Neutrophil (primary cell): ENCODE results near the gene GP1BB.

ENCODE experiments used
- H3K27ac ChIP-seq: fragments of 200-600 bp; sonication (generic); 2 replicates; pipeline ENCODE4 v1.5.1; 2016; ENCODE audit warnings: mild to moderate bottlenecking, moderate library complexity
- H3K27me3 ChIP-seq: fragments of 200-600 bp; sonication (generic); 2 replicates; pipeline ENCODE4 v1.6.0; 2016; ENCODE audit warnings: mild to moderate bottlenecking
- H3K36me3 ChIP-seq: fragments of 200-600 bp; sonication (generic); 2 replicates; pipeline ENCODE4 v1.5.1; 2017
- H3K4me1 ChIP-seq, 2 experiments: fragments of 200-600 bp in 1 of 2; sonication (generic) in 1 of 2; 1 replicate in 1 of 2; 2 replicates in 1 of 2; pipeline versions ENCODE4 v1.5.1 to v1.6.1; 2013 to 2016; ENCODE audit warnings: low read depth in 1 of 2, low read length in 1 of 2, mild to moderate bottlenecking in 1 of 2, moderate library complexity in 1 of 2; ENCODE audit not compliant: control insufficient read depth in 1 of 2, insufficient read depth in 1 of 2
- H3K4me3 ChIP-seq, 2 experiments: fragments of 200-600 bp in 1 of 2; sonication (generic) in 1 of 2; 1 replicate in 1 of 2; 2 replicates in 1 of 2; pipeline ENCODE4 v1.5.1; 2013 to 2016; ENCODE audit warnings: low read depth in 1 of 2, low read length in 1 of 2, mild to moderate bottlenecking in 1 of 2, moderate library complexity in 1 of 2
- H3K9me3 ChIP-seq: fragments of 200-600 bp; sonication (generic); 2 replicates; pipeline ENCODE4 v1.5.1; 2016
- CTCF ChIP-seq: fragments of 200-600 bp; sonication (generic); IDR thresholded peaks from 2 replicates; pipeline ENCODE4 v1.5.1; 2016; ENCODE audit warnings: antibody characterized with exemption

Gene GP1BB

GRCh38 chr22:19730655-19731360, 7.5 kb downstream of the GP1BB start:
- no peaks in the 10 kb centered on the region for H3K36me3 ChIP-seq
- no peaks in the 10 kb centered on the region for H3K9me3 ChIP-seq
- TF ChIP-seq CTCF = peak; percentile 92
- peaks cover 58% of the 10 kb centered on the region for H3K27me3 ChIP-seq
- peak overlapping the region; percentile 28 to 55 for H3K4me3 ChIP-seq
- H3K27ac ChIP-seq = no peak overlapping the region
- H3K4me1 ChIP-seq = peaks cover 6 to 9% of the 10 kb centered on the region in 2 experiments

- Histone ChIP-seq H3K9me3 (no peaks in the 10 kb centered on the region), H3K4me3 (no peak overlapping the region), H3K4me1 (peaks cover 6 to 9% of the 10 kb centered on the region in 2 experiments), H3K27me3 (peaks cover 58% of the 10 kb centered on the region), H3K36me3 (no peaks in the 10 kb centered on the region), H3K27ac (no peak overlapping the region)
- no peak for TF ChIP-seq CTCF
Observed at GRCh38 chr22:19731361-19732135, 8.2 kb downstream of the GP1BB start.

GRCh38 chr22:19732403-19733113, 9.2 kb downstream of the GP1BB start:
- peaks cover 6 to 9% of the 10 kb centered on the region in 2 experiments for H3K4me1 ChIP-seq
- no peaks in the 10 kb centered on the region for H3K36me3 ChIP-seq
- H3K4me3 ChIP-seq = no peak overlapping the region
- H3K9me3 ChIP-seq = no peaks in the 10 kb centered on the region
- no peak overlapping the region for H3K27ac ChIP-seq
- TF ChIP-seq CTCF = no peak
- H3K27me3 ChIP-seq = peaks cover 58% of the 10 kb centered on the region

GRCh38 chr22:19733755-19734154, 10.4 kb downstream of the GP1BB start:
- peaks cover 6 to 9% of the 10 kb centered on the region in 2 experiments for H3K4me1 ChIP-seq
- H3K9me3 ChIP-seq = no peaks in the 10 kb centered on the region
- H3K36me3 ChIP-seq = no peaks in the 10 kb centered on the region
- no peak overlapping the region for H3K4me3 ChIP-seq
- TF ChIP-seq CTCF = no peak
- H3K27ac ChIP-seq = no peak overlapping the region
- peaks cover 49% of the 10 kb centered on the region for H3K27me3 ChIP-seq

- TF ChIP-seq CTCF = no peak
- Histone ChIP-seq H3K4me1 (peaks cover 6 to 9% of the 10 kb centered on the region in 2 experiments), H3K4me3 (no peak overlapping the region)
Observed at GRCh38 chr22:19734163-19734562, 10.8 kb downstream of the GP1BB start.

More at GRCh38 chr22:19734163-19734562, 10.8 kb downstream of the GP1BB start:
- no peak overlapping the region for H3K27ac ChIP-seq
- peaks cover 49% of the 10 kb centered on the region for H3K27me3 ChIP-seq
- H3K9me3 ChIP-seq = no peaks in the 10 kb centered on the region
- H3K36me3 ChIP-seq = no peaks in the 10 kb centered on the region
